Keratinocyte (primary cell): Measurements from ENCODE around the gene CPAMD8. TPM values are rescaled to one million over a fixed set of nuclear protein-coding genes. Genes with fewer than 3 reads are reported as not detected.

Source experiments
- DNase-seq: peaks from one replicate; pipeline ENCODE4 v3.0.0-alpha.2; 2011; ENCODE audit warnings: low read depth, missing footprints, low spot score
- FAIRE-seq: peaks from 2 replicates; lab custom pipeline; 2011; peaks lifted over from hg19 to GRCh38; lab: Jason Lieb, UNC
- H2AFZ ChIP-seq: 2 replicates; pipeline ENCODE4 v1.6.0; 2012; ENCODE audit warnings: low read length, control low read depth, inconsistent platforms; ENCODE audit not compliant: control insufficient read depth
- H3K27ac ChIP-seq: 2 replicates; pipeline ENCODE4 v1.5.1; 2011; ENCODE audit warnings: low read length; ENCODE audit not compliant: control insufficient read depth, insufficient read depth
- H3K27me3 ChIP-seq: 3 replicates; pipeline ENCODE4 v1.6.0; 2011; ENCODE audit warnings: low read length; ENCODE audit not compliant: control insufficient read depth, insufficient read depth; ENCODE audit errors: extremely low read depth
- H3K36me3 ChIP-seq, 2 experiments: 2 replicates in 1 of 2; 3 replicates in 1 of 2; pipeline ENCODE4 v1.5.1; 2011; ENCODE audit warnings: low read length in 2 of 2, mild to moderate bottlenecking in 1 of 2; ENCODE audit not compliant: control insufficient read depth in 2 of 2, insufficient read depth in 2 of 2; ENCODE audit errors: extremely low read depth in 1 of 2
- H3K4me1 ChIP-seq: 3 replicates; pipeline ENCODE4 v1.5.1; 2011; ENCODE audit warnings: low read length; ENCODE audit not compliant: control insufficient read depth, insufficient read depth; ENCODE audit errors: extremely low read depth
- H3K4me2 ChIP-seq: 3 replicates; pipeline ENCODE4 v1.6.0; 2011; ENCODE audit warnings: low read depth, low read length; ENCODE audit not compliant: control insufficient read depth, insufficient read depth; ENCODE audit errors: extremely low read depth
- H3K4me3 ChIP-seq, 3 experiments: fragments of 200-600 bp in 1 of 3; sonication (generic) in 1 of 3; 2 replicates in 2 of 3; 3 replicates in 1 of 3; pipeline ENCODE4 v1.5.1; 2011 to 2016; ENCODE audit warnings: low read length in 3 of 3, mild to moderate bottlenecking in 3 of 3, control low read depth in 2 of 3, inconsistent platforms in 1 of 3, low read depth in 1 of 3, mixed read lengths in 1 of 3, mixed run types in 1 of 3, moderate library complexity in 1 of 3; ENCODE audit not compliant: control insufficient read depth in 2 of 3, insufficient read depth in 2 of 3; ENCODE audit errors: extremely low read depth in 1 of 3
- H3K79me2 ChIP-seq: 2 replicates; pipeline ENCODE4 v1.6.0; 2012; ENCODE audit warnings: low read length; ENCODE audit not compliant: control insufficient read depth, insufficient read depth
- H3K9ac ChIP-seq: 3 replicates; pipeline ENCODE4 v1.6.0; 2011; ENCODE audit warnings: low read length; ENCODE audit not compliant: control insufficient read depth, insufficient read depth; ENCODE audit errors: extremely low read depth
- H3K9me1 ChIP-seq: 3 replicates; pipeline ENCODE4 v1.6.0; 2011; ENCODE audit warnings: low read length; ENCODE audit not compliant: control insufficient read depth, insufficient read depth; ENCODE audit errors: extremely low read depth
- H3K9me3 ChIP-seq: 2 replicates; pipeline ENCODE4 v1.5.1; 2012; ENCODE audit warnings: low read depth, low read length; ENCODE audit not compliant: control insufficient read depth
- H4K20me1 ChIP-seq: 3 replicates; pipeline ENCODE4 v1.6.0; 2011; ENCODE audit warnings: low read length; ENCODE audit not compliant: control insufficient read depth, insufficient read depth; ENCODE audit errors: extremely low read depth
- EZH2 ChIP-seq: IDR thresholded peaks from one replicate; pipeline ENCODE4 v1.6.1; 2012; ENCODE audit warnings: inconsistent platforms, mild to moderate bottlenecking, low read length, moderate library complexity
- dilution Hi-C: fragments of 300-500 bp; cut with MboI; formaldehyde crosslinking; loops from one replicate; pipeline ENCODE4 v1.7.0; 2020; ENCODE audit warnings: low sequenced_read_pairs; ENCODE audit not compliant: extremely low pct_ligation_motif_present
- polyA plus RNA-seq, 5 experiments: library from polyadenylated mRNA; depleted of rRNA in 3 of 5; stranded (reverse) in 3 of 5; stranded (forward) in 1 of 5; unstranded in 1 of 5; fragments of >200 nt; gene quantifications; 1 replicate in 1 of 5; 2 replicates in 3 of 5; 3 replicates in 1 of 5; pipeline versions ENCODE4 v1.2.1 to v1.2.3, GENCODE V29; 2011 to 2012; ENCODE audit warnings: missing spikeins in 2 of 5, low read depth in 1 of 5, low replicate concordance in 1 of 5
- TF ChIP-seq, protein P1 (sequence below), 3 experiments: IDR thresholded peaks in 1 of 3; conservative IDR thresholded peaks in 1 of 3; optimal IDR thresholded peaks in 1 of 3; 2 replicates in 2 of 3; 3 replicates in 1 of 3; pipeline versions ENCODE3 to v1.5.1; 2011; ENCODE audit warnings: low read length in 3 of 3, mild to moderate bottlenecking in 3 of 3, moderate library complexity in 2 of 3, control low read depth in 1 of 3, inconsistent platforms in 1 of 3; ENCODE audit not compliant: insufficient read depth in 2 of 3; ENCODE audit errors: extremely low read depth in 1 of 3

The CPAMD8 gene
- polyA plus RNA-seq, 1 donor (not counting 4 experiments of a cell fraction or from before 2014, with no cell fraction given), result 0.38 TPM

DNA sequence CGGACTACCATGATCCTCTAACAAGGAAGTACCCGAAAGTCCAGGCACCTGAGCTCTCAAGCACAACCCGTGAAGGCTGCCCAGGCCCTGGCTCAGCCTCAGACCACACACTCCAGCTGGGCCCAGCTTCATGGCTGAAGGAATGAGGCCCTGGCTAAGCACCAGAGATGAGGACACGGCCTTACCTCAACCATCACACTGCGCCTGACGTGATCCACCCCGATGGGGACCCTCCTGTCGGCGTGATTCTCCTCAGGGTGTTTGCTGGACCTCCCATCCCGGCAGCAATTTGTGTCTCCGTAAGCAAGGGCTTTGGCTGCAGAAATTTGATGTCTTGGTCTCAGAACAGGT is 81.3 kb downstream of the CPAMD8 start:
- Histone ChIP-seq H3K36me3 (no peaks in the 10 kb centered on the region), H3K4me3 (no peak overlapping the region), H3K79me2 (no peaks in the 10 kb centered on the region), H3K4me1 (no peaks in the 10 kb centered on the region), H3K27ac (no peak overlapping the region), H3K9ac (no peak overlapping the region), H3K9me3 (peaks cover 10% of the 10 kb centered on the region), H3K9me1 (no peaks in the 10 kb centered on the region), H4K20me1 (no peaks in the 10 kb centered on the region), H2AFZ (no peak overlapping the region), H3K27me3 (no peaks in the 10 kb centered on the region), H3K4me2 (no peak overlapping the region)
- TF ChIP-seq EZH2, result no peak
- TF ChIP-seq, protein P1, sequence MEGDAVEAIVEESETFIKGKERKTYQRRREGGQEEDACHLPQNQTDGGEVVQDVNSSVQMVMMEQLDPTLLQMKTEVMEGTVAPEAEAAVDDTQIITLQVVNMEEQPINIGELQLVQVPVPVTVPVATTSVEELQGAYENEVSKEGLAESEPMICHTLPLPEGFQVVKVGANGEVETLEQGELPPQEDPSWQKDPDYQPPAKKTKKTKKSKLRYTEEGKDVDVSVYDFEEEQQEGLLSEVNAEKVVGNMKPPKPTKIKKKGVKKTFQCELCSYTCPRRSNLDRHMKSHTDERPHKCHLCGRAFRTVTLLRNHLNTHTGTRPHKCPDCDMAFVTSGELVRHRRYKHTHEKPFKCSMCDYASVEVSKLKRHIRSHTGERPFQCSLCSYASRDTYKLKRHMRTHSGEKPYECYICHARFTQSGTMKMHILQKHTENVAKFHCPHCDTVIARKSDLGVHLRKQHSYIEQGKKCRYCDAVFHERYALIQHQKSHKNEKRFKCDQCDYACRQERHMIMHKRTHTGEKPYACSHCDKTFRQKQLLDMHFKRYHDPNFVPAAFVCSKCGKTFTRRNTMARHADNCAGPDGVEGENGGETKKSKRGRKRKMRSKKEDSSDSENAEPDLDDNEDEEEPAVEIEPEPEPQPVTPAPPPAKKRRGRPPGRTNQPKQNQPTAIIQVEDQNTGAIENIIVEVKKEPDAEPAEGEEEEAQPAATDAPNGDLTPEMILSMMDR (optimal IDR thresholded peaks at IDR 0.05 in 1 of 3, IDR thresholded peaks at IDR 0.05 in 1 of 3, conservative IDR thresholded peaks at IDR 0.05 in 1 of 3; ENCODE audit: extremely low read depth in 1 of 3, insufficient read depth in 2 of 3, low read length in 3 of 3), result no peak
- dilution Hi-C loops, result no loop called here
- FAIRE-seq (no peak), DNase-seq (no peak)

DNA sequence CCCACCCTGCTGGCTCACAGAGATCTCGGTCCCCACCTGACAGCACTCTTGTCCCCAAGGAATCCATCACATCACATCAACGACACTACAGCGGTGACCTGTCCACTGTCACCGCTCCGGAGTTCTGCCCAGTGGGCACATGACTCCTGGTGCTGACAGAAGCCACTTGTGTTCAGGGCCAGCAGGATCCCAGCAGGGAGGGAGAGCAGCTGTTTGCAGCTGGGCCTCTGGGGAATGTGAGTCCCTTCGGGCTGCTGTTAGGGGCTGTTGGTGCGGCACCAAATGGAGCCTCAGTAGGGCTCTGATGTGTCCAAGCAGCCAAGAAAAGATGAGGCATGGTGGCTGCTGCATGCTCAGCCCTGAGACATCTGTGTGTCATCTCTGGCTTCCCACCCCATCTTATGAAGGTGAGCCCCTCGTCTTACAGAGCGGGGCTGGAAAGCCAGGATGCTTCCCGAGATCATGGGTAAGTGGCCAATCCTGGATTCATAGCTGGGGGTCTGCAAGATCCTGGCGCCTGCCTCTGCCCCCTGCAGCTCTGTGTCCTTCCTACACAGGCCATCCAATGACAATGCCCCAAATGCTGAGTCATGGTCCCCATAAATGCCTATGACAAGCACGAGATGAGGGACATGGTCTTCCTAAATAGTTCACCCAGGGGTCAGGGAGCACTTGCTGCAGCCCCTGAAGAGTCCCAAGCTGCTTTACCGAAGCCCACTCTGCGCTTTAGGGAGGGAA is 81.8 kb downstream of the CPAMD8 start:
- no peaks in the 10 kb centered on the region for H3K36me3 ChIP-seq
- DNase-seq (no peak), FAIRE-seq (no peak)
- no peaks in the 10 kb centered on the region for H3K9me1 ChIP-seq
- H4K20me1 ChIP-seq, result no peaks in the 10 kb centered on the region
- no peak overlapping the region for H3K4me3 ChIP-seq
- no peaks in the 10 kb centered on the region for H3K79me2 ChIP-seq
- no peak for TF ChIP-seq EZH2
- TF ChIP-seq, protein P1 (optimal IDR thresholded peaks at IDR 0.05 in 1 of 3, IDR thresholded peaks at IDR 0.05 in 1 of 3, conservative IDR thresholded peaks at IDR 0.05 in 1 of 3; ENCODE audit: extremely low read depth in 1 of 3, insufficient read depth in 2 of 3, low read length in 3 of 3), result no peak
- H2AFZ ChIP-seq, result no peak overlapping the region
- no peaks in the 10 kb centered on the region for H3K4me1 ChIP-seq
- no peak overlapping the region for H3K9ac ChIP-seq
- no peak overlapping the region for H3K4me2 ChIP-seq
- H3K27me3 ChIP-seq, result no peaks in the 10 kb centered on the region
- no peak overlapping the region for H3K27ac ChIP-seq
- dilution Hi-C loops, result no loop called here
- peaks cover 10% of the 10 kb centered on the region for H3K9me3 ChIP-seq
